Measurements from ENCODE around the gene DUSP22.
A peak's percentile ranks its signal among the peaks of the same experiment; 100 is the strongest.

Gene DUSP22

GRCh38 chr6:316753-317038 lies 24.4 kb downstream of the DUSP22 start:
- peaks cover 7% of the 10 kb centered on the region for H3K36me3 ChIP-seq (replicated peaks; ENCODE audit: insufficient read depth, low read length)
- H3K9me3 ChIP-seq (replicated peaks; ENCODE audit: insufficient read depth, low read length) = no peaks in the 10 kb centered on the region
- H3K27me3 ChIP-seq (replicated peaks; ENCODE audit: insufficient read depth, low read length) = no peaks in the 10 kb centered on the region
- DNase-seq = no peak
- peaks cover 85% of the 10 kb centered on the region for H3K79me2 ChIP-seq (ENCODE audit: low read length)
- peaks cover 84% of the 10 kb centered on the region for H3F3A ChIP-seq (ENCODE audit: insufficient read depth, low read length)
- no peak overlapping the region for H2AFZ ChIP-seq (ENCODE audit: low read length)
- H3K9ac ChIP-seq (ENCODE audit: low read length) = peak overlapping the region; percentile 40
- no peaks in the 10 kb centered on the region for H3K9me2 ChIP-seq (replicated peaks; ENCODE audit: insufficient read depth, low read length)
- H4K20me1 ChIP-seq (ENCODE audit: insufficient read depth, low read length) = no peaks in the 10 kb centered on the region
- TF ChIP-seq EZH2 (optimal IDR thresholded peaks at IDR 0.05; ENCODE audit: low read depth, low read length) (no peak), EZH2phosphoT487 (IDR thresholded peaks at IDR 0.05; ENCODE audit: low read length) (no peak), CTCF (IDR thresholded peaks at IDR 0.05; ENCODE audit: low read length) (no peak)
- H3K4me3 ChIP-seq (ENCODE audit: low read length) = no peak overlapping the region
- H3K27ac ChIP-seq (ENCODE audit: low read length) = peak overlapping the region; percentile 91
- peak overlapping the region; percentile 86 for H3K4me2 ChIP-seq (ENCODE audit: low read depth, low read length)
- peaks cover 99% of the 10 kb centered on the region for H3K4me1 ChIP-seq (ENCODE audit: low read length)

GRCh38 chr6:317060-317447 lies 24.8 kb downstream of the DUSP22 start:
- H4K20me1 ChIP-seq (ENCODE audit: insufficient read depth, low read length) = no peaks in the 10 kb centered on the region
- H3K4me3 ChIP-seq (ENCODE audit: low read length) = no peak overlapping the region
- no peaks in the 10 kb centered on the region for H3K9me3 ChIP-seq (replicated peaks; ENCODE audit: insufficient read depth, low read length)
- H2AFZ ChIP-seq (ENCODE audit: low read length) = 0 out of 2 replicates have a peak overlapping the region, but pooled peaks have one; percentile 0
- no peak for TF ChIP-seq EZH2 (optimal IDR thresholded peaks at IDR 0.05; ENCODE audit: low read depth, low read length)
- TF ChIP-seq CTCF (IDR thresholded peaks at IDR 0.05; ENCODE audit: low read length) = no peak
- no peak for TF ChIP-seq EZH2phosphoT487 (IDR thresholded peaks at IDR 0.05; ENCODE audit: low read length)
- peaks cover 85% of the 10 kb centered on the region for H3K79me2 ChIP-seq (ENCODE audit: low read length)
- H3K4me1 ChIP-seq (ENCODE audit: low read length) = peaks cover 99% of the 10 kb centered on the region
- peaks cover 87% of the 10 kb centered on the region for H3F3A ChIP-seq (ENCODE audit: insufficient read depth, low read length)
- DNase-seq = no peak
- peak overlapping the region; percentile 91 for H3K27ac ChIP-seq (ENCODE audit: low read length)
- peaks cover 3% of the 10 kb centered on the region for H3K36me3 ChIP-seq (replicated peaks; ENCODE audit: insufficient read depth, low read length)
- H3K9ac ChIP-seq (ENCODE audit: low read length) = peak overlapping the region; percentile 40
- peak overlapping the region; percentile 86 for H3K4me2 ChIP-seq (ENCODE audit: low read depth, low read length)
- H3K9me2 ChIP-seq (replicated peaks; ENCODE audit: insufficient read depth, low read length) = no peaks in the 10 kb centered on the region
- no peaks in the 10 kb centered on the region for H3K27me3 ChIP-seq (replicated peaks; ENCODE audit: insufficient read depth, low read length)

GRCh38 chr6:317448-318144 lies 25.3 kb downstream of the DUSP22 start:
- H2AFZ ChIP-seq (ENCODE audit: low read length) = 0 out of 2 replicates have a peak overlapping the region, but pooled peaks have one; percentile 0
- H3K9ac ChIP-seq (ENCODE audit: low read length) = peak overlapping the region; percentile 61
- peak overlapping the region; percentile 86 for H3K4me2 ChIP-seq (ENCODE audit: low read depth, low read length)
- H4K20me1 ChIP-seq (ENCODE audit: insufficient read depth, low read length) = no peaks in the 10 kb centered on the region
- H3K9me3 ChIP-seq (replicated peaks; ENCODE audit: insufficient read depth, low read length) = no peaks in the 10 kb centered on the region
- no peak overlapping the region for H3K4me3 ChIP-seq (ENCODE audit: low read length)
- peaks cover 84% of the 10 kb centered on the region for H3K79me2 ChIP-seq (ENCODE audit: low read length)
- peaks cover 89% of the 10 kb centered on the region for H3F3A ChIP-seq (ENCODE audit: insufficient read depth, low read length)
- no peaks in the 10 kb centered on the region for H3K27me3 ChIP-seq (replicated peaks; ENCODE audit: insufficient read depth, low read length)
- TF ChIP-seq CTCF (IDR thresholded peaks at IDR 0.05; ENCODE audit: low read length) (no peak), EZH2phosphoT487 (IDR thresholded peaks at IDR 0.05; ENCODE audit: low read length) (no peak), EZH2 (optimal IDR thresholded peaks at IDR 0.05; ENCODE audit: low read depth, low read length) (no peak)
- no peaks in the 10 kb centered on the region for H3K9me2 ChIP-seq (replicated peaks; ENCODE audit: insufficient read depth, low read length)
- H3K27ac ChIP-seq (ENCODE audit: low read length) = peak overlapping the region; percentile 91
- H3K36me3 ChIP-seq (replicated peaks; ENCODE audit: insufficient read depth, low read length) = no peaks in the 10 kb centered on the region; the same call in 1 of the 2 replicates
- peaks cover 99% of the 10 kb centered on the region for H3K4me1 ChIP-seq (ENCODE audit: low read length)
- no peak for DNase-seq
